Endothelial cell of umbilical vein (primary cell): Measurements from ENCODE around the gene MARCHF7.

Experiments used
- EZH2 ChIP-seq: IDR thresholded peaks from 2 replicates; pipeline ENCODE4 v1.6.1; 2012; ENCODE audit warnings: borderline replicate concordance, low read depth, mild to moderate bottlenecking, moderate library complexity, low read length, inconsistent platforms; ENCODE audit not compliant: severe bottlenecking
- FOS ChIP-seq: IDR thresholded peaks from 2 replicates; pipeline ENCODE4 v1.6.1; 2011; ENCODE audit warnings: mild to moderate bottlenecking, low read length, moderate library complexity, borderline replicate concordance; ENCODE audit not compliant: insufficient read depth
- GATA2 ChIP-seq: IDR thresholded peaks from 2 replicates; pipeline ENCODE4 v1.7.0; 2011; ENCODE audit warnings: low read depth, mild to moderate bottlenecking, moderate library complexity, mixed read lengths, low read length; ENCODE audit not compliant: insufficient read length, insufficient read depth
- POLR2A ChIP-seq: IDR thresholded peaks from 2 replicates; pipeline ENCODE4 v1.6.1; 2012; ENCODE audit warnings: low read depth, mild to moderate bottlenecking, control low read depth, low read length
- POLR2AphosphoS5 ChIP-seq: IDR thresholded peaks from 2 replicates; pipeline ENCODE4 v1.6.1; 2012; ENCODE audit warnings: low read depth, mild to moderate bottlenecking, control low read depth, low read length, moderate library complexity; ENCODE audit not compliant: insufficient read depth
- TF ChIP-seq, protein P1 (sequence below), 2 donors: IDR thresholded peaks; 1 replicate in 1 of 2; 2 replicates in 1 of 2; pipeline ENCODE4 v1.5.1; 2011; ENCODE audit warnings: low read length in 2 of 2, mild to moderate bottlenecking in 2 of 2, moderate library complexity in 2 of 2, control low read depth in 1 of 2, inconsistent platforms in 1 of 2, low read depth in 1 of 2; ENCODE audit not compliant: insufficient read depth in 1 of 2; ENCODE audit errors: extremely low read depth in 1 of 2
- TF ChIP-seq, protein P2 (sequence below): IDR thresholded peaks from 2 replicates; pipeline ENCODE4 v1.6.1; 2011; ENCODE audit not compliant: insufficient read depth, insufficient read length

DNA sequence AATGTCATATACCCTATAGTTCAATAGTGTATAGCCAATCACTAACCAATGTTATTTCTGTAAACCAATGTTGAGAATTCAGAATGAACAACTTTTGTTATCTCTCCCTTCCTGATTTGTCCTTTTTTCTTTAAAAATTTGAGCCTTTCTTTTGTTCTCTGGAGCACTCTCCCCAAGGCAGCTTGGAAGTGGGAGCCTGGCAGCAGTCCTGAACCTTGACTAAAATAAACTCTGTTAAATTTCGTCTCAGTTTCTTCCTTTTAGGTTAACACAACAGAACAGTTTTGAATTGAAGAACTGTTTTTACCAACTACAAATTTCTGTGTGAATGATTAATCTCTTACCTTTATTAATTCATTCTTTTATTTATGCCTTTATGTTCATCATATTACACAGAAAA is 49.8 kb downstream of the MARCHF7 start:
- TF ChIP-seq, protein P1, sequence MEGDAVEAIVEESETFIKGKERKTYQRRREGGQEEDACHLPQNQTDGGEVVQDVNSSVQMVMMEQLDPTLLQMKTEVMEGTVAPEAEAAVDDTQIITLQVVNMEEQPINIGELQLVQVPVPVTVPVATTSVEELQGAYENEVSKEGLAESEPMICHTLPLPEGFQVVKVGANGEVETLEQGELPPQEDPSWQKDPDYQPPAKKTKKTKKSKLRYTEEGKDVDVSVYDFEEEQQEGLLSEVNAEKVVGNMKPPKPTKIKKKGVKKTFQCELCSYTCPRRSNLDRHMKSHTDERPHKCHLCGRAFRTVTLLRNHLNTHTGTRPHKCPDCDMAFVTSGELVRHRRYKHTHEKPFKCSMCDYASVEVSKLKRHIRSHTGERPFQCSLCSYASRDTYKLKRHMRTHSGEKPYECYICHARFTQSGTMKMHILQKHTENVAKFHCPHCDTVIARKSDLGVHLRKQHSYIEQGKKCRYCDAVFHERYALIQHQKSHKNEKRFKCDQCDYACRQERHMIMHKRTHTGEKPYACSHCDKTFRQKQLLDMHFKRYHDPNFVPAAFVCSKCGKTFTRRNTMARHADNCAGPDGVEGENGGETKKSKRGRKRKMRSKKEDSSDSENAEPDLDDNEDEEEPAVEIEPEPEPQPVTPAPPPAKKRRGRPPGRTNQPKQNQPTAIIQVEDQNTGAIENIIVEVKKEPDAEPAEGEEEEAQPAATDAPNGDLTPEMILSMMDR (IDR thresholded peaks at IDR 0.05; ENCODE audit: extremely low read depth in 1 of 2, insufficient read depth in 1 of 2, low read depth in 1 of 2, low read length in 2 of 2): no peak
- TF ChIP-seq POLR2A (no peak), POLR2AphosphoS5 (no peak), FOS (no peak), EZH2 (no peak), GATA2 (no peak)
- TF ChIP-seq, protein P2, sequence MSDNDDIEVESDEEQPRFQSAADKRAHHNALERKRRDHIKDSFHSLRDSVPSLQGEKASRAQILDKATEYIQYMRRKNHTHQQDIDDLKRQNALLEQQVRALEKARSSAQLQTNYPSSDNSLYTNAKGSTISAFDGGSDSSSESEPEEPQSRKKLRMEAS: no peak
